8988T (cell line): Measurements from ENCODE around the gene ZG16B.
A peak's percentile ranks its signal among the peaks of the same experiment; 100 is the strongest.

Experiments used
- DNase-seq: peaks from one replicate; pipeline ENCODE4 v3.0.0; 2011

ZG16B gene

GRCh38 chr16:2829501-2830354 lies at the start of gene ZG16B:
ZG16B (plus strand) TSS chr16:2830303; CDS start chr16:2830442, 139 bp downstream.
- no peak for DNase-seq

GRCh38 chr16:2782583-2783351 lies 47.3 kb upstream of the ZG16B start:
- peak; percentile 62 for DNase-seq

- DNase-seq, result no peak
These were observed 46.3 kb upstream of the ZG16B start for GRCh38 chr16:2783581-2784357.

- no peak for DNase-seq
These were observed 45.6 kb upstream of the ZG16B start for GRCh38 chr16:2784358-2785100.

DNA sequence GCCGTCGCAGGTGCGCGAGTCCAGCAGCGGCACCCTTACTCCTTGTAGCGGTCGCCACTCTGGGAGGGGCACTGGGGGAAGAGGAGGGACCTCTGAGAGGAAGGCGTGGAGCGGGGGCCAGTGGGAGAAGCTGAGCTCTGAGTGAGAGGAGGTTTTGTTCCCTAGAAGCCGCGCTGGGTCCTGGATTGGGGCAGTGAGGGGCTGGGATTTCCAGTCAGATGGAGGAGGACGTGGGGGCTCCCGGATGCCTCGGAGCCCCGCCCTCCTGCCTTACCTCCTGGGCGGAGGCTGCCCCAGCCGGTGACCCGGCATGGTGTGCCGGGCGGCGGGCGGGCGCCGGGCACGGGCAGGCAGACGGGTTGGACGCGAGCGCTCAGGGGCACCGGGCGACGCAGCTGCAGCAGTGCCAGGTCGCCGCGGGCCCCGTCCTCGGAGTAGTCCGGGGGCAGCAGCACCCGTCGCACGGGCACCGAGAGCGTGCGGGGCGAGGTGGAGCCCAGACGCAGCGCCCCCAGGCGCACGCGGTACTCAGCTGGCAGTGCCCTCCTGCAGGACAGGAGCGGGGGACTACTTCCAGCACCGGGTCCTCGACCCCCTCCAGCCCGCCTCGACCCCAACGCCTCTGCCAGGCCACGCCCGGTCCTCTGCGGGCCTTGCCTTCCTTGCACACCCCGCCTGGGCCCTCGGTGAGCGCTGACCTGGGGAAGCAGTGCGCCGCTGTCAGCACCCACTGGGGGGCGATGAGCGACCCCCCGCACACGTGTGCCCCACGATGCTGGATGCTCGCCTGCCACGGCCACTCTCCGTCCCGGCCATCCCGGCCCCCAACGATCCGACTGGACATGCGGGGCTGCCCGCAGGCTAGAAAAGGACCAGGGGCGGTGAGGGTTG lies 44.8 kb upstream of the ZG16B start:
- no peak for DNase-seq

GRCh38 chr16:2786061-2786825 lies 43.9 kb upstream of the ZG16B start:
- DNase-seq, result no peak

DNA sequence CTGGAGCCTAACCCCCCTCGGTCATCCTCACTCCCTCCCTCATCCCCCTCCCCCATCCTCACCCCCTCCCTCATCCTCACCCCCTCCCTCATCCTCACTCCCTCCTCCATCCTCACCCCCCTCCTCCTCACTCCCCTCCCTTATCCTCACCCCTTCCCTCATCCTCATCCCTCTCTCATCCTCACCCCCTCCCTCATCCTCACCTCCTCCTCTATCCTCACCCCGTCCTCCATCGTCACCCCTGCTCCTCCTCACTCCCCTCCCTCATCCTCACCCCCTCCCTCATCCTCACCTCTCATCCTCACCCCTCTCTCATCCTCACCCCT lies 43.3 kb upstream of the ZG16B start:
- DNase-seq, result no peak

GRCh38 chr16:2787406-2787805 lies 42.7 kb upstream of the ZG16B start, which contains the start of gene PRSS33:
PRSS33 (minus strand) TSS chr16:2787560; CDS start chr16:2786547, 1,013 bp downstream.
- DNase-seq, result no peak

GRCh38 chr16:2787961-2788360 lies 42.1 kb upstream of the ZG16B start:
- no peak for DNase-seq

DNA sequence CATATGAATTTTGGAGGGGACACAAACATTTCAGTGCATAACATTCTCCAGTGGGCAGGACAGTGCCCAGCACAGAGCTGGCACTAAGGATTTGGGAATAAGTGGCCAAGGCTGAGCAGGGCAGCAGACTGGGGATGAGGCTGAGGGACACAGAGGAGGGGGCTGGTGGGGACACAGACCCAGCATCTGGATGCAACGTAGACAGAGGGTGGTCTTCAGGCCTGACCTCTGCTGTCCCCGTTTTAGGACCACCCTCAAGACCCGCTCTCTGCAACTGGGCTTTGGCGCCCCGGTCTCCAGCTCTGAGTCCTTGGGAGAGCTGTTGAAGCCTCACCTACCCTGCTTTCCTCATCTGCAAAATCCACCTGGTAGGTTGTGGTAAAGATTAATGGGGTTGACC lies 39.5 kb upstream of the ZG16B start:
- no peak for DNase-seq

DNA sequence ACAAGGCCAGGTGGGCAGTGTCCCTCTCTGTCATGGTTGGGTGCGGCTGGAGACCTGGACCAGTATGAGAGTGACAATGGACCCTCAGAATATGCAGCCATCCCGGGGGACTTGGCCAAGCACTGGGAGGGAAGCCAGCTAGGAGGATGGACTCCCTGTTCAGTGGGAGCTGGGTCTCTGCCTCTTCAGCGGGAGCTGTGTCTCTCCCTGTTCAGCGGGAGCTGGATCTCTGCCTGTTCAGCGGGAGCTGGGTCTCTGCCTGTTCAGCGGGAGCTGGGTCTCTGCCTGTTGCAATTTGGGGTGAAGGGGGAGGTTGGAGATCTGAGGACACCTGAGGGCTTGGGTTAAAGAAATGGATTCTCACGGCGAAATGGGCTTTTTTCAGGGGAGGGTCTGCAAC lies 38.9 kb upstream of the ZG16B start:
- DNase-seq, result no peak

DNA sequence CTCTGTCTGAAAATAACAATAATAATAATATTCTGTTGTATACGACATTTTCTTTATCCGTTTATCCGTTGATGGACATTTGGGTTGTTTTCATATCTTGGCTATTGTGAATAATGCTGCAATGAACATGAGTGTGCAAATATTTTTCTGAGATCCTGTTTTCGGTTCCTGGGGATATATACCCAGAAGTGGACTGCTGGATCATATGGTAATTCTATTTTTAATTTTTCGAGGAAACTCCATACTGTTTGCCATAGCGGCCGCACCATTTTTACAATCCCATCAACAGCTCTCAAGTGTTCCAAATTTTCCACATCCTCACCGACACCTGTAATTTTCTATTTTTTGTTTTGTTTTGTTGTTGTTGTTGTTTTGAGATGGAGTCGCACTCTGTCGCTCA lies 37.2 kb upstream of the ZG16B start:
- no peak for DNase-seq

GRCh38 chr16:2795395-2796143 lies 34.5 kb upstream of the ZG16B start:
- no peak for DNase-seq

DNA sequence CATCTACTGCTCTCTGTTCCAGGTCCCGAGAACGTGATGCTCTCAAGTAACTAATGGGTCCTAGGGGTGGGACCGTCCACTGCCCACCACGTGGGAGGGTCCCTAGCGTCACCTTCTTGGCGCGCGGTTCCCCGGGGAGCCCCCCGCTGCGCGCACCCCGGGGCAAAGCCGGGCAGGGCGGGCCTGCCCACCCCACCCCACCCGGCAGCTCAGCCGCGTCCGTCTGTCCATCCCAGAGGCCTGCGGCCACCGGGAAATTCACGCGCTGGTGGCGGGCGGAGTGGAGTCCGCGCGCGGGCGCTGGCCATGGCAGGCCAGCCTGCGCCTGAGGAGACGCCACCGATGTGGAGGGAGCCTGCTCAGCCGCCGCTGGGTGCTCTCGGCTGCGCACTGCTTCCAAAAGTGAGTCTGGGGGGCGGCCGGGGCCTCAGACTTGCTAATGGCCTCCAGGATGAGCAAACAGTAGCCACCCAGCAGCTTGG lies 31.3 kb upstream of the ZG16B start:
- no peak for DNase-seq

- no peak for DNase-seq
These were observed 30.8 kb upstream of the ZG16B start for GRCh38 chr16:2799205-2799858.

GRCh38 chr16:2799859-2800226 lies 30.3 kb upstream of the ZG16B start:
- no peak for DNase-seq

- DNase-seq, result no peak
These were observed 26.4 kb upstream of the ZG16B start for GRCh38 chr16:2803545-2804195.

- no peak for DNase-seq
These were observed 25.4 kb upstream of the ZG16B start for GRCh38 chr16:2804728-2805127.

DNA sequence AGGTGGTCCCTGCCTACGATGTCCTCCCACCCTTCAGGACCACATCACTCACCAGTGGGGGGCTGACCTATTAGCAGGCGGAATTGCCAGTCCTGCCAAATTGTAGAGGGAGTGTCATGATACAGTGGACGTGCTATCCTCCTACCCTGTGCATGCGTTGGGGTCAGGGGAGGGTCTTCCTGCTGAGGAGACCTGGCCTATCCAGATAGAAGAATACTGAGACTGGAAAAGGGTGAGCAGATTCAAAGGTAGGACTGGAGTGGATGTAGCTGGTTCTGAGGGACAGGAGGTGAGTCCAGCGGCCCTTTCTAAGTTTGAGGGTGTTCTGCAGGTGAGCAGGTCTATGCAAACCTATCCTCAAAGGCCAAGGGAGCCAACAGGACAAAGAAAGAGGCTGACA lies 23.8 kb upstream of the ZG16B start:
- no peak for DNase-seq
